ENCODE measurements around the gene GPR61. TPM values are rescaled to one million over a fixed set of nuclear protein-coding genes. Genes with fewer than 3 reads are reported as not detected.

Gene GPR61
- polyA plus RNA-seq, 3 donors: 0.28 TPM; not detected in 2

- peaks cover 0 to 3% (median 0%) of the 10 kb centered on the region in 7 donors for H3K9me3 Mint-ChIP-seq
- intact Hi-C loops (cut with micrococcal nuclease): loop anchor here (2.0 to 10.0 kb wide), 4 partner anchors 72 to 436 kb away; partner anchors contain the start of gene AHCYL1 (in 1 of the 2)
- peak within 1 kb of the TSS; percentile 99 to 100 for H3K4me3 Mint-ChIP-seq
- 0% methylated on average over 68 of the region's 68 CpGs for WGBS (ENCODE audit: insufficient coverage)
- Histone ChIP-seq H3K4me3 (replicated peaks in 1 of 3; ENCODE audit: low read depth in 2 of 3, low read length in 3 of 3) (peak within 1 kb of the TSS; percentile 73 to 99 (median 96)), H3K79me2 (ENCODE audit: insufficient read depth, low read length) (peaks cover 72% of the 10 kb centered on the region), H3K27me3 (ENCODE audit: control insufficient read depth in 2 of 2, insufficient read depth in 2 of 2, low read length in 2 of 2) (no peaks in the 10 kb centered on the region), H3K9ac (ENCODE audit: insufficient read depth, low read length, poor library complexity, severe bottlenecking) (peak within 1 kb of the TSS; percentile 97), H2AFZ (ENCODE audit: insufficient read depth, low read depth, low read length, poor library complexity, severe bottlenecking) (peak within 1 kb of the TSS; percentile 88), H3K9me3 (replicated peaks in 1 of 2; ENCODE audit: control insufficient read depth in 1 of 2, insufficient read depth in 1 of 2, low read length in 2 of 2) (no peaks in the 10 kb centered on the region), H3K4me2 (replicated peaks; ENCODE audit: extremely low read depth, low read length, poor library complexity, severe bottlenecking) (peak within 1 kb of the TSS; percentile 97), H3K36me3 (replicated peaks in 1 of 2; ENCODE audit: control insufficient read depth in 1 of 2, insufficient read depth in 2 of 2, low read length in 2 of 2) (no peaks in the 10 kb centered on the region), H4K20me1 (ENCODE audit: insufficient read depth, low read length) (peaks cover 49% of the 10 kb centered on the region), H3K4me1 (ENCODE audit: control insufficient read depth in 1 of 2, insufficient read depth in 2 of 2, low read length in 2 of 2) (peaks cover 23 to 52% of the 10 kb centered on the region in 2 donors), H3K27ac (ENCODE audit: low read depth in 1 of 2, low read length in 2 of 2) (peak within 1 kb of the TSS; percentile 96 to 99)
- TF ChIP-seq CTCF (IDR thresholded peaks at IDR 0.05): no peak
- peaks cover 2 to 9% of the 10 kb centered on the region in 2 donors for H3K36me3 Mint-ChIP-seq
- peak within 1 kb of the TSS; percentile 99 to 100 (median 100) for H3K27ac Mint-ChIP-seq
- H3K27me3 Mint-ChIP-seq (ENCODE audit: low read depth in 3 of 3): no peaks in the 10 kb centered on the region
- H3K4me1 Mint-ChIP-seq: peaks cover 50% of the 10 kb centered on the region
- peak; percentile 98 to 99 (median 98) for DNase-seq
Observed at GRCh38 chr1:109548321-109549267, 8.9 kb downstream of the GPR61 start, which contains the start of gene GNAI3. TSS of gene GNAI3 (plus strand) at chr1:109548615. CDS start at chr1:109548721, 106 bp downstream.

GRCh38 chr1:109556563-109556962 is 16.9 kb downstream of the GPR61 start:
- Mint-ChIP-seq H3K27me3 (ENCODE audit: low read depth in 3 of 3) (peaks cover 0 to 4% (median 2%) of the 10 kb centered on the region in 3 donors), H3K9me3 (no peaks in the 10 kb centered on the region), H3K36me3 (peaks cover 11 to 19% of the 10 kb centered on the region in 2 donors), H3K4me3 (no peak overlapping the region), H3K27ac (peak overlapping the region; percentile 21 to 75 (median 54)), H3K4me1 (peaks cover 71% of the 10 kb centered on the region)
- no CpG with 5 or more reads among the region's 2 CpGs for WGBS (ENCODE audit: insufficient coverage)
- H3K27ac ChIP-seq (ENCODE audit: low read depth in 1 of 2, low read length in 2 of 2): peak overlapping the region in 1 of 2 donors; percentile 52
- no peak for TF ChIP-seq CTCF (IDR thresholded peaks at IDR 0.05)
- intact Hi-C loops (cut with micrococcal nuclease): no loop called here
- H3K36me3 ChIP-seq (replicated peaks in 1 of 2; ENCODE audit: control insufficient read depth in 1 of 2, insufficient read depth in 2 of 2, low read length in 2 of 2): peaks cover 0 to 7% of the 10 kb centered on the region in 2 donors
- no peak overlapping the region for H2AFZ ChIP-seq (ENCODE audit: insufficient read depth, low read depth, low read length, poor library complexity, severe bottlenecking)
- peak overlapping the region; percentile 28 for H3K4me2 ChIP-seq (replicated peaks; ENCODE audit: extremely low read depth, low read length, poor library complexity, severe bottlenecking)
- peaks cover 100% of the 10 kb centered on the region for H4K20me1 ChIP-seq (ENCODE audit: insufficient read depth, low read length)
- peaks cover 100% of the 10 kb centered on the region for H3K79me2 ChIP-seq (ENCODE audit: insufficient read depth, low read length)
- no peak overlapping the region for H3K9ac ChIP-seq (ENCODE audit: insufficient read depth, low read length, poor library complexity, severe bottlenecking)
- no peaks in the 10 kb centered on the region for H3K9me3 ChIP-seq (replicated peaks in 1 of 2; ENCODE audit: control insufficient read depth in 1 of 2, insufficient read depth in 1 of 2, low read length in 2 of 2)
- H3K4me3 ChIP-seq (replicated peaks in 1 of 3; ENCODE audit: low read depth in 2 of 3, low read length in 3 of 3): peak overlapping the region in 1 of 3 experiments; percentile 36
- peaks cover 26 to 28% of the 10 kb centered on the region in 2 donors for H3K4me1 ChIP-seq (ENCODE audit: control insufficient read depth in 1 of 2, insufficient read depth in 2 of 2, low read length in 2 of 2)
- no peaks in the 10 kb centered on the region for H3K27me3 ChIP-seq (ENCODE audit: control insufficient read depth in 2 of 2, insufficient read depth in 2 of 2, low read length in 2 of 2)
- DNase-seq: no peak

Data from CD14-positive monocyte (primary cell).